CD4-positive, alpha-beta memory T cell (primary cell): Measurements from ENCODE around the gene COL19A1. TPM values are rescaled to one million over a fixed set of nuclear protein-coding genes. Genes with fewer than 3 reads are reported as not detected.

Experiments used
- CTCF ChIA-PET: fragments of 350-600 bp; sonication (Branson Sonifier 250); formaldehyde crosslinking; loops from one replicate; lab custom pipeline; 2021; ENCODE audit warnings: inconsistent platforms; ENCODE audit not compliant: partially characterized antibody; lab: Charles Lee
- POLR2A ChIA-PET: fragments of 350-600 bp; sonication (Branson Sonifier 250); formaldehyde crosslinking; loops from one replicate; lab custom pipeline; 2021; ENCODE audit not compliant: partially characterized antibody; lab: Charles Lee
- DNase-seq, 5 donors: peaks; one replicate each; pipeline versions ENCODE4 v3.0.0 to v3.0.0-alpha.2; 2020 to 2022; ENCODE audit warnings: mixed read lengths in 1 of 5
- H3K27ac ChIP-seq: one replicate; pipeline ENCODE4 v1.7.0; 2013; ENCODE audit warnings: low read depth, low read length
- H3K27me3 ChIP-seq: 2 replicates; pipeline ENCODE4 v1.7.0; 2013; ENCODE audit warnings: mild to moderate bottlenecking, low read length, moderate library complexity; ENCODE audit not compliant: insufficient read depth
- H3K36me3 ChIP-seq: 2 replicates; pipeline ENCODE4 v1.7.0; 2013; ENCODE audit warnings: mild to moderate bottlenecking, low read length, moderate library complexity; ENCODE audit not compliant: insufficient read depth
- H3K4me1 ChIP-seq: 2 replicates; pipeline ENCODE4 v1.7.0; 2013; ENCODE audit warnings: mild to moderate bottlenecking, low read length, moderate library complexity; ENCODE audit not compliant: insufficient read depth
- H3K4me3 ChIP-seq, 2 donors: one replicate each; pipeline ENCODE4 v1.7.0; 2013; ENCODE audit warnings: low read length in 2 of 2, mild to moderate bottlenecking in 1 of 2
- H3K9me3 ChIP-seq, 2 donors: one replicate each; pipeline ENCODE4 v1.7.0; 2013; ENCODE audit warnings: low read length in 2 of 2, control low read depth in 1 of 2; ENCODE audit not compliant: control insufficient read depth in 1 of 2
- H3K27ac Mint-ChIP-seq, 7 donors: one replicate each; pipeline ENCODE4 v1.8.0; 2020 to 2021; ENCODE audit warnings: mixed read lengths in 7 of 7, mild to moderate bottlenecking in 6 of 7, inconsistent platforms in 3 of 7, moderate library complexity in 3 of 7
- H3K27me3 Mint-ChIP-seq, 2 donors: one replicate each; pipeline ENCODE4 v1.8.0; 2020 to 2021; ENCODE audit warnings: mixed read lengths in 2 of 2
- H3K36me3 Mint-ChIP-seq, 2 donors: one replicate each; pipeline ENCODE4 v1.8.0; 2020 to 2021; ENCODE audit warnings: mixed read lengths in 2 of 2, inconsistent platforms in 1 of 2, mild to moderate bottlenecking in 1 of 2
- H3K4me1 Mint-ChIP-seq, 4 donors: one replicate each; pipeline ENCODE4 v1.8.0; 2020 to 2021; ENCODE audit warnings: mixed read lengths in 4 of 4, mild to moderate bottlenecking in 1 of 4
- H3K4me3 Mint-ChIP-seq, 8 donors: one replicate each; pipeline ENCODE4 v1.8.0; 2020 to 2021; ENCODE audit warnings: mixed read lengths in 8 of 8, mild to moderate bottlenecking in 7 of 8, moderate library complexity in 6 of 8, inconsistent platforms in 3 of 8
- H3K9me3 Mint-ChIP-seq, 8 donors: one replicate each; pipeline ENCODE4 v1.8.0; 2020 to 2021; ENCODE audit warnings: mixed read lengths in 8 of 8, mild to moderate bottlenecking in 5 of 8, inconsistent platforms in 3 of 8, moderate library complexity in 1 of 8
- intact Hi-C: fragments of 100-400 bp; cut with micrococcal nuclease; formaldehyde crosslinking; loops from one replicate; pipeline ENCODE4 v1.15.1; 2023
- polyA plus RNA-seq, 2 donors: library from polyadenylated mRNA; unstranded; fragments of 300-500 nt; fragmentation: Illumina TruSeq; gene quantifications; one replicate each; pipeline ENCODE4 v1.2.3, GENCODE V29; 2021
- total RNA-seq, 2 experiments: library from RNA; stranded (reverse); gene quantifications; one replicate each; pipeline ENCODE4 v1.2.3, GENCODE V29; 2021

COL19A1 gene
- total and polyA plus RNA-seq, 4 experiments from 2014 or later: 0.02 TPM; not detected in 3

DNA sequence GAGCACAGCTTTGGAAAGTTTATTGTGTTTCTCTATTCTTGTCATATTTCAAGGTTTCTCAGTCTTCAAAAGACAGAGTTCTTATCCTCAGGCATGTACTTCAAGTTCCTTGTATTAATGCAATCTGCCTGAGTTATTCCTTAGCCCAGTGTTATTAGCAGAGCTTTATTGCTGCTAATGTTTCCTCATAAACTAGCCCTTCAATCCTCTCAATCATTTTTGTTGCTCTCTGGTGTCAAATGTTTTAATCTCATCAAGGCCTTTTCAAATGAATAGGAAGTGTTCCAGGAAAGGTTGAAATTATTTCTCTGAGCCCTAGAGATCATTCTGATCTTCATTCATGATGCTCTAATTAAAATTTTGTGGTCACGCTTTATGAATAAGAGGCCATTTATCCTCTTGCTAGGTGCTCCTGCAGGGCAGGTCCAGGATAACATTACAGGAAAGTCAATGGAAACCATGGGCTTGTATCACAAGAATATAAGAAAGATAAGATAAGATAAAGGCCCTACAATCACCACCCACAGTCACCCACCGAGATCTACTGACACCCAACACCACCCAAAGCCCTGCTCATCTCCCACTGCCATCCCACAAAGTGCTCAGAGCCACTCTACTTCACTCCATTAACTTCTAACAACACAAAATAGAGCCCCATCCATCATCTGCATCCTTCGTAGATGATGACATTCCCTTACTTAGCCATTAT lies 310.6 kb downstream of the COL19A1 start:
- no peak overlapping the region for H3K4me3 ChIP-seq
- no peaks in the 10 kb centered on the region for H3K4me1 ChIP-seq
- no peaks in the 10 kb centered on the region for H3K9me3 ChIP-seq
- no peaks in the 10 kb centered on the region for H3K36me3 ChIP-seq
- ChIA-PET CTCF (no interaction called here), POLR2A (no interaction called here)
- Mint-ChIP-seq H3K36me3 (no peaks in the 10 kb centered on the region), H3K4me1 (no peaks in the 10 kb centered on the region), H3K9me3 (peaks cover 0 to 3% (median 0%) of the 10 kb centered on the region in 8 donors), H3K27ac (no peak overlapping the region), H3K4me3 (no peak overlapping the region), H3K27me3 (peaks cover 1 to 3% of the 10 kb centered on the region in 2 donors)
- no peaks in the 10 kb centered on the region for H3K27me3 ChIP-seq
- intact Hi-C loops: no loop called here
- DNase-seq: no peak
- no peak overlapping the region for H3K27ac ChIP-seq

DNA sequence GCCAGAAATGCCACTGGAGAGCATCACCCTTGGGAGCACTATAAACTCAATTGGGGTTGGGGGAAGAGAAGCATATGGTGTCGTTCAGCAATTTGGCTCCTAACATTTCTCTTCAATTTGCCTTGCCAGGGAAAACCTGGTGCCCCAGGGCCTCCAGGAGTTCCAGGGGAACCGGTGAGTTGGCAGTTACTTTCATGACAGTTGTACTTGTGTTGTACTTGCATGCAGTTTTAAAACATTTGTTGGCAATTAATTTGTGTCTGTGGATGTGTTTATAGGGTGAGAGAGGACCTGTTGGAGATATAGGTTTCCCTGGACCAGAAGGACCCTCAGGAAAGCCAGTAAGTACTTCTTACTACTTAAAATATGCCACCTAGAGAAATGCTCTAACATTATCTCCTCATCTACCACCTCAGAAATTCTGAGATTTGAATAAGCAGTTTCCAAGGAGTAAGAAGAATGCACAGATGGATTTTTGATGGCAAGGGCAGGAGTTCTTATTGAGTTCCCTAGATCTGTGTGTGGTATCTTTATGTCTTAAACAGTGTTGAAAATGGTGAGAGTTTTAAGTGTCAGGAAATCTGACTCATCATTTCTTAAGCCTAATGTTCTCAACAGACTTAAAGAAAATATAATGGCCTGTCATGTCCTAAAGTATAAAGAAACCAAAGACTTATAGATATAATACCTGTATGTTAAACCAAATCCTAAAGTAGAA lies 314.0 kb downstream of the COL19A1 start:
- Mint-ChIP-seq H3K4me3 (no peak overlapping the region), H3K27me3 (no peaks in the 10 kb centered on the region), H3K9me3 (no peaks in the 10 kb centered on the region), H3K4me1 (no peaks in the 10 kb centered on the region), H3K27ac (no peak overlapping the region), H3K36me3 (no peaks in the 10 kb centered on the region)
- ChIA-PET POLR2A (no interaction called here), CTCF (no interaction called here)
- H3K36me3 ChIP-seq: no peaks in the 10 kb centered on the region
- H3K27me3 ChIP-seq: no peaks in the 10 kb centered on the region
- H3K9me3 ChIP-seq: no peaks in the 10 kb centered on the region
- no peak overlapping the region for H3K4me3 ChIP-seq
- intact Hi-C loops: no loop called here
- DNase-seq: no peak
- H3K27ac ChIP-seq: no peak overlapping the region
- H3K4me1 ChIP-seq: no peaks in the 10 kb centered on the region

DNA sequence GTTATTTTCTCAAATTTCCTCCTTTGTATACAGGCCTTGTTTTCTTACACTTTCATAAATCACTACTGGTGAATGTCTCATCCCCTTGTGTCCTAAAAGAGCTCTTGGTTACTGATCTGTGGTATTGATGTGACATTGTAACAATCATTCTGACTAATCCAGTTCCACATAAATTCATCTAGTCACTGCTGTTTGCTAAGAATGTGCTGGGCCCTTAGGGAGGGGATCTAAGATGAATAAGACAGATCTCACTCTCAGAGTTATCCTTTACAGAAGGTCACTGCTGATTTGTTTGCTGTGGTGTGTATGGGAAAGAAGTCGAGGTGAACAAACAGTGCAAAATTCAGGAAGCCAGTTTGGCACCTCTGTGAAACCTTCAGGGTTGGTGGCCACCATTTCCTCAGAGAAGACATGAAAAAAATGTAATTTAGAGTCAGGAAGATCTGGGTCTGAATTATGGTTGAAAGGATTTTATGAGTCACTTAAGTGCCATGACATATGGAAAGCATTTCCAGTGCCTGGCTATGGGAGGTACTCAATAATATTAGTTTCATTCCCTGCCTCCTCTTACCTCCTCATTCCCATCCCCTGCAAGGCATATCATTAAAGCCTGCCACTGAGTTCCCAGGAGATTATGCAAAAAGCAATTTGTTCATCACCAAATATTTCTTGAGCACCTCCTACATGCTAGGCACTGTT lies 314.7 kb downstream of the COL19A1 start:
- no peak overlapping the region for H3K4me3 ChIP-seq
- Mint-ChIP-seq H3K9me3 (no peaks in the 10 kb centered on the region), H3K27ac (no peak overlapping the region), H3K27me3 (no peaks in the 10 kb centered on the region), H3K4me1 (no peaks in the 10 kb centered on the region), H3K4me3 (no peak overlapping the region), H3K36me3 (no peaks in the 10 kb centered on the region)
- H3K36me3 ChIP-seq: no peaks in the 10 kb centered on the region
- H3K4me1 ChIP-seq: no peaks in the 10 kb centered on the region
- DNase-seq: no peak
- intact Hi-C loops: no loop called here
- H3K9me3 ChIP-seq: no peaks in the 10 kb centered on the region
- H3K27me3 ChIP-seq: no peaks in the 10 kb centered on the region
- ChIA-PET CTCF (no interaction called here), POLR2A (no interaction called here)
- no peak overlapping the region for H3K27ac ChIP-seq

DNA sequence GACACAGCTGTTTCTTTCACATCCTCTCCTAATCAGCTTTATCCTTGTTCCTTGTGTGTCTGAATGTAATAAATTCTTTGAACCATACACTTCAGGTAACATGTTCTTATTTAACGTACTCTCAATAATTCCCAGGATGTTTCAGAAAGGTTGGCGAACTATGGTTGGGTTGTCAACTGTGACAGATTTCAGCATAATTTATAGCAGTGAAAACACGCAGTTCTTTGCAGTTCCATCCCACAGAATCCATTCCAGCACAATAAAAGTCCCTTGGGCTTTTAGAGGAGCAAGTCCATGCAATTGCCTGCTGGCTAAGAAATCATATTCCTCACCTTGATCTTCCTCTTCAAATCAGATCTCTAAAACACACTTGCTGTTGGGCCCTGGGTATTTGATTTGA lies 317.2 kb downstream of the COL19A1 start:
- Mint-ChIP-seq H3K4me1 (no peaks in the 10 kb centered on the region), H3K9me3 (peaks cover 0 to 2% (median 0%) of the 10 kb centered on the region in 8 donors), H3K27me3 (no peaks in the 10 kb centered on the region), H3K36me3 (no peaks in the 10 kb centered on the region), H3K4me3 (no peak overlapping the region), H3K27ac (no peak overlapping the region)
- no peak overlapping the region for H3K4me3 ChIP-seq
- H3K27me3 ChIP-seq: no peaks in the 10 kb centered on the region
- ChIA-PET CTCF (no interaction called here), POLR2A (no interaction called here)
- no peak overlapping the region for H3K27ac ChIP-seq
- DNase-seq: no peak
- intact Hi-C loops: no loop called here
- H3K4me1 ChIP-seq: no peaks in the 10 kb centered on the region
- H3K36me3 ChIP-seq: no peaks in the 10 kb centered on the region
- H3K9me3 ChIP-seq: no peaks in the 10 kb centered on the region

DNA sequence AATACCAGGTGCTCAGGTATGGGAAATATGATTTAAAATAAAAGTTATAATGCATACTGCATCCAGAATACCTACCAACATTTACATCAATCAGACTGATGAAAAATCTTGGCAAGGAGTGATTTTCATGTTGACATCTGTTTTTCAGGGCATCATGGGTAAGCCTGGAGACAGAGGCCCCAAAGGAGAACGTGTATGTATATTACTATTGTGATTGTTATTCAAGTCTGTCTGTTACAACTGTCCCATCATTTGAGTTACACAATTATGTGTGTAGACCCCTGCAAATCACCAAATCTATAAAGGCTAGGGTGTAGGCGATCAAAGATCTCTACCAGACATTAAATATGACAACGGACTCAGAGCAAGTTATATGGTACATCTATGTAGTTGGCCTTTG lies 318.4 kb downstream of the COL19A1 start:
- H3K4me3 ChIP-seq: no peak overlapping the region
- Mint-ChIP-seq H3K4me3 (no peak overlapping the region), H3K27me3 (no peaks in the 10 kb centered on the region), H3K9me3 (peaks cover 0 to 2% (median 0%) of the 10 kb centered on the region in 8 donors), H3K36me3 (no peaks in the 10 kb centered on the region), H3K27ac (no peak overlapping the region), H3K4me1 (no peaks in the 10 kb centered on the region)
- ChIA-PET POLR2A (no interaction called here), CTCF (no interaction called here)
- H3K27me3 ChIP-seq: no peaks in the 10 kb centered on the region
- no peak for DNase-seq
- H3K36me3 ChIP-seq: no peaks in the 10 kb centered on the region
- intact Hi-C loops: no loop called here
- no peaks in the 10 kb centered on the region for H3K9me3 ChIP-seq
- no peaks in the 10 kb centered on the region for H3K4me1 ChIP-seq
- no peak overlapping the region for H3K27ac ChIP-seq

DNA sequence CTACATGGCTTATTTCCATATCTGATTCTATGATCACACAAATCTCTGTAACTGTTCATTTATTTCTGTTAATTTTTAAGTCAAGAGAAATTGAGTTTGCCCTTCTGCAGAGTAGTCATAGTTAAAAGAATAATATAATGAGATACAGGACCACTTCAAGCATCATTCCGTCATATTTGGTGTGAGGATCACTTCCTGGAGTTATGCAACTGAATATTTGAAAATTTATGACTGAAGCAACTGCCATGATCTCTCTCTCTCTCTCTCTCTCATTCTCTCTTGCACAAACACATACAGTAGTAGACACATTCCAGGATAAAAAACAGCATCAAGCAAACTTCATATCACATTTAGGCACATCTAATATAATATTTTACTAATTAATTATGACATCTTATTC lies 320.1 kb downstream of the COL19A1 start:
- Histone ChIP-seq H3K9me3 (no peaks in the 10 kb centered on the region), H3K27me3 (no peaks in the 10 kb centered on the region), H3K4me3 (no peak overlapping the region), H3K27ac (no peak overlapping the region), H3K4me1 (no peaks in the 10 kb centered on the region), H3K36me3 (no peaks in the 10 kb centered on the region)
- ChIA-PET POLR2A (no interaction called here), CTCF (no interaction called here)
- Mint-ChIP-seq H3K27me3 (no peaks in the 10 kb centered on the region), H3K27ac (no peak overlapping the region), H3K4me3 (no peak overlapping the region), H3K36me3 (no peaks in the 10 kb centered on the region), H3K4me1 (no peaks in the 10 kb centered on the region), H3K9me3 (peaks cover 0 to 3% (median 0%) of the 10 kb centered on the region in 8 donors)
- DNase-seq: no peak
- intact Hi-C loops: no loop called here

DNA sequence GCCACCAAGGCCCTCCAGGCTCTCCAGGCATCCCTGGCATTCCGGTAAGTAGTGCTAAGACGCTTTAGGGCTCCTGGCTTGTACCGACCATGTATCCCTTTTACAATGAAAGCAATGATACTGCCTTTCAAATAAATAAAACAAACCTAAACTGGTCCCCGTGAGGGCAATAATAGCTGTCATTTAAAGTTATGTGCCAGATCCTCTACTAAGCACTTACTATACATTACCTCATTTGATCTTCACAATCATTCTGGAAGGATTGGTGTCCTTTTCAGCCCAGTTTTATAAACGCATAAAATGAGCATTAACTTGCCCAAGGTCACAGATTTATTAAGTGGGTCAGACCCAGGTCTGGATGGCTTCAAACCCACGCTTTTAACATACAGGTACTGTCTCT lies 321.8 kb downstream of the COL19A1 start:
- Histone ChIP-seq H3K9me3 (no peaks in the 10 kb centered on the region), H3K36me3 (no peaks in the 10 kb centered on the region), H3K27me3 (no peaks in the 10 kb centered on the region), H3K4me1 (no peaks in the 10 kb centered on the region), H3K27ac (no peak overlapping the region), H3K4me3 (no peak overlapping the region)
- intact Hi-C loops: no loop called here
- ChIA-PET POLR2A (no interaction called here), CTCF (no interaction called here)
- Mint-ChIP-seq H3K4me3 (no peak overlapping the region), H3K27me3 (peaks cover 3 to 5% of the 10 kb centered on the region in 2 donors), H3K4me1 (no peaks in the 10 kb centered on the region), H3K9me3 (peaks cover 0 to 3% (median 0%) of the 10 kb centered on the region in 8 donors), H3K36me3 (no peaks in the 10 kb centered on the region), H3K27ac (no peak overlapping the region)
- no peak for DNase-seq
